ENCODE data around the gene MAST4.

The MAST4 gene

GRCh38 chr5:67073045-67073680 is 477.0 kb downstream of the MAST4 start:
- DNase-seq (ENCODE audit: low spot score), result no peak

GRCh38 chr5:67077296-67077695 is 481.1 kb downstream of the MAST4 start:
- no peak for DNase-seq (ENCODE audit: low spot score)

DNA sequence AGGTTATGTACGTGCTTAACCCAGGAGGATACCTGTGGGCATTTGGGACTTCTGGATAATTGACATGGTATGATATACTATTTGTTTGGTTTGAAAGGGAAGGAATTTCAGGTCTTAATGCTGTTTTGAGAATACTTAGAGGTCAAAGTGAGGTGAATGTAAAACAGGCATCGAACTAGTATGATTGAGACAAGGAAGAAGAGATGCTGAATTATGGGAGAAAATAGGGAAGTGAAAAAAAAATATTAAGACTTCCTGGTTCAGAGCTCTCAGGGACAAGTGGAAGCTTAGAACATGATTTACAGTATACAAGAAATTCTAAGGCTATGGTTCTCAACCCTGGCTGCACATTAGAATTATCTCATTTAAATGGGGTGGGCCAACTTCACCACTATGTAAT is 485.1 kb downstream of the MAST4 start:
- no peak for DNase-seq (ENCODE audit: low spot score)

DNA sequence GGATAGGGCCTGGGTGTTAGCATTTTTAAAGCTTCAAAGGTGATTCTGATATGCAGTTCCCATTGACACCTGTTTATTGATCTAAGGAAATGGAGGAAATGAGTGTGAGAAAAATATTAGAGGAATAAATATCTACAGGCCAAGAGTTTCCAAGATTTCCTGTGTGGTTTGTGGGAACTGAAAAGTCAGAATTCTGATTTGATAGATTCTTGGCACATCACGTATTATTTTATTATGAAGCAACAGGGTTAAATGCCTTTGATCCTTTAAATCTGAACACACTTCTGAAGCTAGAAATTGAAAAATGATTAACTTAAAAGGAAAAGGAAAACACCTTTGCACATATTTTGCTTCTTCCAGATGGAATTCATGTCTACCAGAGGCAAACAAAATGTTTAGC is 486.7 kb downstream of the MAST4 start:
- no peak for DNase-seq (ENCODE audit: low spot score)

GRCh38 chr5:67085616-67086015 is 489.4 kb downstream of the MAST4 start:
- no peak for DNase-seq (ENCODE audit: low spot score)

- peak; percentile 81 for DNase-seq (ENCODE audit: low spot score)
Observed at GRCh38 chr5:67089200-67089725, 493.1 kb downstream of the MAST4 start.

DNA sequence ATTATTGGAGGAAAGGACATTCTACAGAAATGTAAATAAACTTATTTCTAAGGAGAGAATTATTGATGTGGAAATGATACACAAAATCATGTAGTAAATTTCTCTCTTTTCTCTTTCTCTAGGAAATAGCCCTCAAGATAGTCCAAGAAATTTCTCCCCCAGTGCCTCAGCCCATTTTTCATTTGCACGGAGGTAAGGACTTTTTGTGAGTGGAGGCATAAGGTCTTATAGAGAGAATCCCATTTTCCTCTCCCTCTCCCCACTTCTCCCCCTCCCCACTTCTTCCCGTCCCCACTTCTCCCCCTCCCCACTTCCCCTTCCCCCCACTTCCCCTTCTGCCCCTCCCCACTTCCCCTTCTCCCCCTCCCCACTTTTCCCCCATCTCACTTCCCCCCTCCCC is 493.8 kb downstream of the MAST4 start:
- no peak for DNase-seq (ENCODE audit: low spot score)

- DNase-seq (ENCODE audit: low spot score), result no peak
Observed at GRCh38 chr5:67090593-67090992, 494.4 kb downstream of the MAST4 start.

DNA sequence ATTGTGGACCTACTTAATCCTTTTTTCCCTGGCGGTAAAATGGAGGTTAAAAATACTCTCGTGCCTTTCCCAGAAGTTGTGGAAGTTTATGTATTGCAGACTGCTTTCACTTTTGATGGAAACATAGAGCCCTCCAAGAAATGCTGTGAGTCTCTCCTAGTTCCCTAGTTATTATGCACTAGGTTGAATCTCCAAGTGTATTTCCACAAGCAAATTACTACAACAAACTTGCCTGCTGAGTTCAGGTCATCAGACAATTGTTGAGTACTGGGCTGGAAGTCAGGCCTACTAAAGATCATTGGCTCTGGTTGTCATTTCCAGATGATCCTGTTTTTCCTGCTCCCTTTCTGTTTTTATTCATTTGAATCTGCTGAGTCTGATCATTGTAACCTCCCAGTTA is 496.3 kb downstream of the MAST4 start:
- no peak for DNase-seq (ENCODE audit: low spot score)

- DNase-seq (ENCODE audit: low spot score), result no peak
Observed at GRCh38 chr5:67093279-67093678, 497.1 kb downstream of the MAST4 start.

- no peak for DNase-seq (ENCODE audit: low spot score)
Observed at GRCh38 chr5:67094476-67095300, 498.5 kb downstream of the MAST4 start.

GRCh38 chr5:67095346-67096171 is 499.4 kb downstream of the MAST4 start:
- DNase-seq (ENCODE audit: low spot score), result no peak

- no peak for DNase-seq (ENCODE audit: low spot score)
Observed at GRCh38 chr5:67098656-67099055, 502.5 kb downstream of the MAST4 start.

GRCh38 chr5:67100301-67100700 is 504.1 kb downstream of the MAST4 start:
- no peak for DNase-seq (ENCODE audit: low spot score)

GRCh38 chr5:67102708-67103107 is 506.5 kb downstream of the MAST4 start:
- no peak for DNase-seq (ENCODE audit: low spot score)

GRCh38 chr5:67104859-67105258 is 508.7 kb downstream of the MAST4 start:
- DNase-seq (ENCODE audit: low spot score), result peak; percentile 87

DNA sequence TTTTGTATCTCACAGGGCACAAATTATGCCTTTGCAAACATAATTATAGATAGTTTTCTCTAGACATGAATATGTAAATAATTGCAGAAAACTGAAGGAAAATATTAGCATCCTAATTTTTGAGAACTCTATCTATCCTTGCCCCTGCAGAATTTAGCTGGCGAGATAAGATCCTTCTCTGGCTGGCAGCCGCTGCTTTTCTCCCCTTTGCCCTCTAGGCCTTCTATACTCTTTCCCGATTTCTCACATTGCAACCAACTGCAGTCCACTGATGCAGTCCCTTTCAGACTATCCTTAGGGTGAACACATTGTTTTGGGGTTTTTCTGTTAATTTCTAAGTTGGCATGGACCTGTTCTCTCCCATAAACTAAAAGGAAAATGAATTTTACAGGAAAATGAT is 509.1 kb downstream of the MAST4 start:
- DNase-seq (ENCODE audit: low spot score), result peak; percentile 27

GRCh38 chr5:67106626-67107342 is 510.6 kb downstream of the MAST4 start:
- no peak for DNase-seq (ENCODE audit: low spot score)

GRCh38 chr5:67111779-67112178 is 515.6 kb downstream of the MAST4 start:
- DNase-seq (ENCODE audit: low spot score), result no peak

DNA sequence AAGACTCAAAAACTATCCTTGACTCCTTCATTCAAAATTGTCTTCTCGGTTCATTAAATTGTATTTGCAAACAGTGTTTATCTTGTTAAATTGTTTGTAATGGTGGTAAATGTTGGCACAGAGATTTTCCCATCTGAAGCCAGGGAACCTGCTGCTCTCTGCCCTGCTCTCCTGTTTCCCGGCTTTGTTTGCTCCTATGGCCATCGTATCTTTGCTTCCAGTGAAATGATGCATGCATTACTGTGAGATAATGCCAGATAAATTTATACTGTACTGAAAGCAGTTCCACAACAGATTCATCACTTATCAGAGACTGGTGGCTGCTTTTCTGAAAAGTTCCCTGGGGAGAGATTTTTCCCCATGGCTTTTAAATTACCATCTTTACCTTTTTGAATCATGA is 519.1 kb downstream of the MAST4 start:
- no peak for DNase-seq (ENCODE audit: low spot score)

DNA sequence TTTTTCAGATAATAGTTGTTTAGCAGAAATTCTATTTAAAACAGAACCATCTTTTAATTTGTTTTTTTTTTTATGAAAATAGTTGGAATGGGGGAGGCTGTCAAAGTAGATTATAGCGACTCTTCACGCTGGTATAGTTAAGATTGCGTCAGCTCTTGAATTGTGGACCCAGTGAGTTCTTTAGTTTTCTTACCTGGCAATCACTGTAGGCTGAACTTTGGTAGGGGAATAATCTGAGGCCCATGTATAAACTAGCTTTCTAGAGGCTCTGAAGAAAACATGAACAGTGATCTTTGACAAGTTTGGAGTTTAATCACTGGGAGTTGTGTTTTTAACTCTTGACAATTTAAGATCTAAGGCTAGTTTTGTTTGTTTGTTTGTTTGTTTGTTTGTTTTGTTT is 519.6 kb downstream of the MAST4 start:
- DNase-seq (ENCODE audit: low spot score), result no peak

Data from SK-N-DZ (cell line).